Subcutaneous adipose tissue (tissue), 4 donors: ENCODE results near the gene ARL6. TPM values are rescaled to one million over a fixed set of nuclear protein-coding genes. Genes with fewer than 3 reads are reported as not detected.

Experiments used
- total RNA-seq, 4 donors: library from RNA; depleted of rRNA; stranded (reverse); fragments of >200 nt; gene quantifications; one replicate each; pipeline ENCODE4 v1.1.0, GENCODE V29; 2016
- TF ChIP-seq, protein P1 (sequence below): fragments of 450-650 bp; IDR thresholded peaks from one replicate; pipeline ENCODE4 v1.5.1; 2016; ENCODE audit warnings: low read depth, mild to moderate bottlenecking, control low read depth, antibody characterized with exemption, moderate library complexity

Gene ARL6
- total RNA-seq, 4 donors from 2014 or later = 4.1 to 10.1 (median 6.1) TPM

DNA sequence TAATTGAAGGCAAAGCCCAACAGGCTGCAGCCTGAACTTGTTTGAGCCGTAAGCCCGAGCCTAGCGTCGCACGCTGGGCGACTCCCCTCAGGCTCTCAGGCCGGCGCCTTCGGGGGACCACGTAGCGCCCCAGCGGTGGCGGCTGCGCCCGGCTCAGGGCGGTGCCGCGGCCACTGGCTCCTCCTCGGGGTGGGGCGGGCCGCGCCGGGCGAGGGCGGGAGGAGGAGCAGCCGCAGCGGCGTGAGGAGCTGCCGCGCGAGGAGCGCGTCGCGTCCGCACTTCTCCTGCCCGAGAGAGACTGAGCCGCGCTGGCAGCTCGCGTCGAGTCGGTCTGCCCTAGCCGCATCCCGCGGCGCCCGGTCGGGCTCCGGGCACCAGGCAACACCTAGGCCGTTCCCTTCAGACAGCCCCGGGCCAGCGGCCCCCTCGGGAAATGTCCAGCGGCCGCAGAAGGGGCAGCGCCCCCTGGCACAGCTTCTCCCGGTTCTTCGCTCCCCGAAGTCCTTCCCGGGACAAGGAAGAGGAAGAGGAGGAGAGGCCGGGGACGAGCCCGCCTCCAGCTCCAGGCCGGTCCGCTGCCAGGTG is 57.3 kb downstream of the ARL6 start, which contains the start of gene CRYBG3:
Gene CRYBG3, plus strand, starts transcription at position 238 of the 585 bp plus-strand sequence. Its CDS starts 196 bp downstream, at position 434.
- TF ChIP-seq, protein P1, sequence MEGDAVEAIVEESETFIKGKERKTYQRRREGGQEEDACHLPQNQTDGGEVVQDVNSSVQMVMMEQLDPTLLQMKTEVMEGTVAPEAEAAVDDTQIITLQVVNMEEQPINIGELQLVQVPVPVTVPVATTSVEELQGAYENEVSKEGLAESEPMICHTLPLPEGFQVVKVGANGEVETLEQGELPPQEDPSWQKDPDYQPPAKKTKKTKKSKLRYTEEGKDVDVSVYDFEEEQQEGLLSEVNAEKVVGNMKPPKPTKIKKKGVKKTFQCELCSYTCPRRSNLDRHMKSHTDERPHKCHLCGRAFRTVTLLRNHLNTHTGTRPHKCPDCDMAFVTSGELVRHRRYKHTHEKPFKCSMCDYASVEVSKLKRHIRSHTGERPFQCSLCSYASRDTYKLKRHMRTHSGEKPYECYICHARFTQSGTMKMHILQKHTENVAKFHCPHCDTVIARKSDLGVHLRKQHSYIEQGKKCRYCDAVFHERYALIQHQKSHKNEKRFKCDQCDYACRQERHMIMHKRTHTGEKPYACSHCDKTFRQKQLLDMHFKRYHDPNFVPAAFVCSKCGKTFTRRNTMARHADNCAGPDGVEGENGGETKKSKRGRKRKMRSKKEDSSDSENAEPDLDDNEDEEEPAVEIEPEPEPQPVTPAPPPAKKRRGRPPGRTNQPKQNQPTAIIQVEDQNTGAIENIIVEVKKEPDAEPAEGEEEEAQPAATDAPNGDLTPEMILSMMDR = no peak

DNA sequence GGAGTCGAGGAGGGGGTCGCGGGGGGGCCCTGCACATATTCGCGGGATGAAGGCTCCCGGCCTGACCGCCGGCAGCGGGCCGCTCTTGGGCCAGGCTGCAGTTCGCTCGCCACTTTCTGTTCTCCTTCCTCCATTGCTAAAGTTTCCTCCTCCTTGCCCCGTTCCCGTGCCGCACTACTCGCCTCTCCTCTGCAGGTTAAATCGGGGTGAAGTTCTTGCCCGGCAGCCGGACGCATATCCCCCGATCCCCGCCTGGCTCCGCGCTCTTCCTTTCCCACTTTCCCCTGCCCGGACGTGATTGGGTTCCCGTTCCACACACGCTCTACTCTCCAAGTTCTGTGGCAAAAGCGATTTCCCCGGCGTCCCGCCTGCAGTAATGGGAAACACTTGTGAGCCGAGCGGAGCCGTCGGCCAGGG is 57.8 kb downstream of the ARL6 start:
- TF ChIP-seq, protein P1 = no peak

DNA sequence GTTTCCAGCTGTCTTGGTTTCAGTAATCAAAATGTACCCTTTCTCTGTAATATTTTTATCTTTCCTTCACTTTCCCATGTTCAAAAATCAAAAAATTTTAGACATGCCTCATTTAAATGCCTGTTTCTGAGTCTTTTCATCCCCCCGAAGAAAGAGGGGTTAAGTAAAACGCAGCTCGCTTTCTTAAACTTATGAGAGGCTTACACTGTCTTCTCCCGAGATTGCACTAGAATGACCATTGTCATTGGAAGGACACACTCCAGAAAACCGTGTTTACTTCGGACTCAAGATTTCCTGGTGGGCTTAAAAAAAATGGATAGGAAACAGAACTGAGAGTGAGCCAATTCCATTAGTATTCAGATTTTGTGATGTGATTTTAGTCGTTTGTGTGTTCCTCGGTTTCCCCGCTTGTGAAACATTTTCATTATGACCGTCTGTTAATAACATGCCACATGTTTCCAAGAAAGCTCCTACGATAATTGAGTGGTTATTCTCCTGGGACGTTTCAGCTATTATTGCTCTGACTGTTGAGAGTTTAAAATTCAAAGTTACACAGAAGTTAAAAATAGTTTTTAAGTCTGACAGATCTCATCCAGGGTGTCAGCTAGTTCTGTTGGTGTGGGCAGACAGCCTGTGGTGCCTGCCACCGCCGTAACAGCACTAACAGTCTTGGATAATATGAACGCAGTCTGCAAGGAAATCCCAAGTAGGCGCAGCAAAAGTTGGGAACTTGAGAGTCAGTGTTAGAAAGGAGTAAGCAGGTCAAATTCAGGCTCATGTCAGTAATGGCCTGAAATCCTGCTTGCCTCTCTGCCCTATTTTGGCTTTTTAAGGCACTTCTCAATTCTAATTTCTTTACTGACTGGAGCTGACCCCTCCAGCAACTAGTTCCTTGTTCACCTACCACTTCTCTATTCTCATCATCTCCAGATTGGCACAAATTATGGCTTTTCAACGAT is 58.8 kb downstream of the ARL6 start:
- TF ChIP-seq, protein P1 = no peak

DNA sequence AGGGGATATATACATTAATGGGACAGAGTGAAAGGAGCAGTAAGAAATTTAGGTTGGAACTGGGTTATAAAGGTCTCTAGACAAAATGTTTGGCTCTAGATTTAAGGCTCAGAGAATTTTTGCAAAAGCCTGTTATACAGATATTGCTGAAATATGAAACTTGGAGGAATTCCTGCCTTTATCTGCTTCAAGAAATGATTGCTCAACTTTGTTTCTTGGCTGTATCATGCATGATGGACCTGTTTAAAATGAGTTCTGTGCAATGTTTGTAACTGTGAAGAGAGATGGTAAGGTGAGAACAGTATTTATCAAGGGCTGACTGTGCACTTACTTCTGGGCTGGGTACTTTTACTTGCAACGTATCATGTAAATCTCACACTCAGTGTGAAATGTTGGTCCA is 60.5 kb downstream of the ARL6 start:
- TF ChIP-seq, protein P1 = no peak

DNA sequence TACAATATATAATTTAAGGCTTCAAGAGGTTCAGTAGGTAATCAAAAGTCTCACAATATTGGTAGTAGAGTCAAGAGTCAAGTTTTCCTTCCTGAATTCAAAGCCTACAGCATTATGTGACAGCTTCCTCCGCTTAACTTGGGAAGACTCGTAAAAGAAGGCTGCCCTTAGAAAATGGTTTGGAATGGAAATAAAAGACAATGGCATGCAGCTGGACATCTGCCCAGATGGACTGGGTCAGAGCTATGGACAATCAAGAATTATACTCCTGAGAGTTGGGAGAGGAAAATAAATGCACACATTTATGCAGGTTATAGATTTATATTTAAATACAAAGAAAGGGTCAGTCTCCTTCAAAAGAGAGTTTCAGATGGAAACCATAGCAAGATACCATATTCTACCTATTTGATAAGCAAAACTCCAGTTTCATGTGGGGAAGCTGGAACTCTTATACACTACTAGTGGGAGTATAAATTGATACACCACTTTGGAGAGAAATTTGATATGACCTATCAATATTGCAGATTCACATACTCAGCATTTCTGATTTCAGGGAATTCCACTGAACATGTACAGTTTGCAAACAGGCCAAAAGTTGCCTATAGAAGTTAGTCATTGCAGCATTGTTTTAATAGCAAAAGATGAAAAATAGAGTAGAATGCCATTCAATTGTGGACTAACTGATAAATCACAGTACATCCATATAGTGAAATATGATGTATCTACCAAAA is 63.3 kb downstream of the ARL6 start:
- TF ChIP-seq, protein P1 = no peak

DNA sequence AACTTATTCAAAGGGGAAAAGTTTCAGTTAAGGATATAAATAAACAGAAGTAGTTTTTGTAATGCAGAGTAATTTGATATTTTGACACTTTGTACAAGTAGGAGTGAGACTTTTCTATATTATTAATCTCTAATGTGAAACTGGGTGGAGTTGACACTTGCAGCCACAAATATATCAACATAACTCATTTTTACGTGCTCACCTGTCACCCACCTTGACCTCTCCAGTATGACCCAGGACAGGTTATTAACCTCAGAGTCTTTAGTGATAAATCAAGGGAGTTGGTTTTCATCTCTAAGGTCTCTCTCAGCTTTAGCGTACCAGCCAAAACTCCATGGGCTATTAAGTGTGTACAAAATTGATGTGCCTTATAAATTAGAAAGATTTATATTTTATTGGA is 64.6 kb downstream of the ARL6 start:
- TF ChIP-seq, protein P1 = no peak
